H9 (cell line): Measurements from ENCODE around the gene PFKL. TPM values are rescaled to one million over a fixed set of nuclear protein-coding genes. Genes with fewer than 3 reads are reported as not detected.

Source experiments
- DNase-seq: peaks from one replicate; pipeline ENCODE4 v3.0.0-alpha.2; 2017
- H2AFZ ChIP-seq: one replicate; pipeline ENCODE4 v1.6.1; 2013; ENCODE audit warnings: mild to moderate bottlenecking, low read length, control low read depth, moderate library complexity
- H2AK5ac ChIP-seq: 2 replicates; pipeline ENCODE4 v1.6.1; 2013; ENCODE audit warnings: low read length, control low read depth, mixed read lengths; ENCODE audit not compliant: insufficient read length
- H2BK120ac ChIP-seq: one replicate; pipeline ENCODE4 v1.6.1; 2013; ENCODE audit warnings: low read depth, mild to moderate bottlenecking, low read length, control low read depth, inconsistent platforms; ENCODE audit not compliant: poor library complexity, severe bottlenecking
- H2BK12ac ChIP-seq: 2 replicates; pipeline ENCODE4 v1.6.1; 2013; ENCODE audit warnings: low read length, control low read depth, mixed read lengths, low read depth; ENCODE audit not compliant: insufficient read length
- H2BK15ac ChIP-seq: 2 replicates; pipeline ENCODE4 v1.6.1; 2013; ENCODE audit warnings: low read depth, low read length, control low read depth
- H2BK20ac ChIP-seq: one replicate; pipeline ENCODE4 v1.6.1; 2013; ENCODE audit warnings: low read depth, mild to moderate bottlenecking, low read length, control low read depth, inconsistent platforms; ENCODE audit not compliant: poor library complexity, severe bottlenecking
- H2BK5ac ChIP-seq: 2 replicates; pipeline ENCODE4 v1.6.1; 2013; ENCODE audit warnings: low read length, control low read depth, mixed read lengths; ENCODE audit not compliant: insufficient read length
- H3K14ac ChIP-seq: 2 replicates; pipeline ENCODE4 v1.6.1; 2013; ENCODE audit warnings: low read length, control low read depth; ENCODE audit not compliant: insufficient read depth
- H3K18ac ChIP-seq: 2 replicates; pipeline ENCODE4 v1.6.1; 2013; ENCODE audit warnings: low read depth, mild to moderate bottlenecking, mixed read lengths, low read length, control low read depth; ENCODE audit not compliant: insufficient read length
- H3K23ac ChIP-seq: 2 replicates; pipeline ENCODE4 v1.6.1; 2013; ENCODE audit warnings: low read length, control low read depth, mixed read lengths, low read depth; ENCODE audit not compliant: insufficient read length
- H3K23me2 ChIP-seq: 2 replicates; pipeline ENCODE4 v1.6.1; 2013; ENCODE audit warnings: low read depth, mild to moderate bottlenecking, mixed read lengths, low read length, control low read depth; ENCODE audit not compliant: insufficient read length, poor library complexity, severe bottlenecking
- H3K27ac ChIP-seq: 2 replicates; pipeline ENCODE4 v1.5.1; 2013; ENCODE audit warnings: low read length, control low read depth, mixed read lengths, low read depth; ENCODE audit not compliant: insufficient read length
- H3K27me3 ChIP-seq: 2 replicates; pipeline ENCODE4 v1.6.1; 2013; ENCODE audit warnings: low read length, control low read depth, inconsistent platforms; ENCODE audit not compliant: insufficient read depth
- H3K4ac ChIP-seq: 2 replicates; pipeline ENCODE4 v1.6.1; 2013; ENCODE audit warnings: low read depth, mild to moderate bottlenecking, control low read depth, inconsistent platforms, low read length, moderate library complexity
- H3K4me1 ChIP-seq: 2 replicates; pipeline ENCODE4 v1.6.1; 2013; ENCODE audit warnings: low read length, control low read depth, inconsistent platforms; ENCODE audit not compliant: insufficient read depth
- H3K4me2 ChIP-seq: 2 replicates; pipeline ENCODE4 v1.6.1; 2013; ENCODE audit warnings: low read length, control low read depth, mixed read lengths; ENCODE audit not compliant: insufficient read length, insufficient read depth
- H3K56ac ChIP-seq: 2 replicates; pipeline ENCODE4 v1.6.1; 2013; ENCODE audit warnings: low read depth, mild to moderate bottlenecking, mixed read lengths, low read length, control low read depth; ENCODE audit not compliant: insufficient read length
- H3K79me1 ChIP-seq: 2 replicates; pipeline ENCODE4 v1.6.1; 2013; ENCODE audit warnings: low read depth, mild to moderate bottlenecking, moderate library complexity, low read length, control low read depth, inconsistent platforms; ENCODE audit not compliant: insufficient read depth, poor library complexity, severe bottlenecking
- H3K79me2 ChIP-seq: 2 replicates; pipeline ENCODE4 v1.6.1; 2013; ENCODE audit warnings: low read length, control low read depth, inconsistent platforms; ENCODE audit not compliant: insufficient read depth
- H3K9ac ChIP-seq: 2 replicates; pipeline ENCODE4 v1.6.1; 2013; ENCODE audit warnings: low read length, control low read depth, mixed read lengths; ENCODE audit not compliant: insufficient read length; ENCODE audit errors: extremely low read depth
- H3K9me3 ChIP-seq: one replicate; pipeline ENCODE4 v1.6.1; 2013; ENCODE audit warnings: low read depth, low read length, inconsistent platforms; ENCODE audit not compliant: control insufficient read depth
- H3T11ph ChIP-seq: one replicate; pipeline ENCODE4 v1.6.1; 2013; ENCODE audit warnings: mild to moderate bottlenecking, low read length, control low read depth, inconsistent platforms
- H4K20me1 ChIP-seq: one replicate; pipeline ENCODE4 v1.6.1; 2013; ENCODE audit not compliant: control insufficient read depth, insufficient read length, insufficient read depth
- H4K5ac ChIP-seq: 2 replicates; pipeline ENCODE4 v1.6.1; 2013; ENCODE audit warnings: low read depth, mild to moderate bottlenecking, mixed read lengths, low read length, control low read depth; ENCODE audit not compliant: insufficient read length
- H4K8ac ChIP-seq: replicated peaks from 2 replicates; pipeline ENCODE4 v1.6.1; 2013; ENCODE audit warnings: low read length, control low read depth, mixed read lengths, low read depth; ENCODE audit not compliant: insufficient read length
- H4K91ac ChIP-seq: 2 replicates; pipeline ENCODE4 v1.6.1; 2013; ENCODE audit warnings: low read depth, mild to moderate bottlenecking, moderate library complexity, mixed read lengths, low read length, control low read depth; ENCODE audit not compliant: insufficient read length
- H3K27ac Mint-ChIP-seq, 3 experiments: 2 replicates in 2 of 3; 3 replicates in 1 of 3; pipeline ENCODE4 v1.8.0; 2020 to 2021; ENCODE audit warnings: mixed read lengths in 3 of 3, mild to moderate bottlenecking in 1 of 3, moderate library complexity in 1 of 3
- H3K27me3 Mint-ChIP-seq: 2 replicates; pipeline ENCODE4 v1.8.0; 2021; ENCODE audit warnings: low read depth, mild to moderate bottlenecking, moderate library complexity, mixed read lengths
- H3K36me3 Mint-ChIP-seq, 3 experiments: 2 replicates in 2 of 3; 3 replicates in 1 of 3; pipeline ENCODE4 v1.8.0; 2020 to 2021; ENCODE audit warnings: low read depth in 3 of 3, mixed read lengths in 3 of 3; ENCODE audit not compliant: insufficient read depth in 1 of 3
- H3K4me1 Mint-ChIP-seq, 2 experiments: 2 replicates each; pipeline ENCODE4 v1.8.0; 2020; ENCODE audit warnings: mixed read lengths in 2 of 2
- H3K4me3 Mint-ChIP-seq, 2 experiments: 2 replicates in 1 of 2; 3 replicates in 1 of 2; pipeline ENCODE4 v1.8.0; 2020 to 2021; ENCODE audit warnings: mild to moderate bottlenecking in 2 of 2, mixed read lengths in 2 of 2, moderate library complexity in 1 of 2
- H3K9me3 Mint-ChIP-seq, 2 experiments: 2 replicates in 1 of 2; 3 replicates in 1 of 2; pipeline ENCODE4 v1.8.0; 2020; ENCODE audit warnings: mild to moderate bottlenecking in 2 of 2, mixed read lengths in 2 of 2, moderate library complexity in 1 of 2
- CTCF ChIP-seq: fragments of 200-600 bp; sonication (generic); conservative IDR thresholded peaks from 3 replicates; pipeline ENCODE4 v1.8.0; 2021; ENCODE audit warnings: antibody characterized with exemption, mild to moderate bottlenecking
- WGBS: extraction: QIAGEN DNeasy Blood & Tissue Kit; methylation state at CpG from one replicate; pipeline ENCODE4 v1.1.7; 2013; ENCODE audit warnings: missing lambda C conversion rate, low lambda C conversion rate, mixed read lengths; ENCODE audit not compliant: insufficient read length; ENCODE audit errors: extremely low coverage; 5-methylcytosine and 5-hydroxymethylcytosine counted together
- total RNA-seq: library from RNA; stranded (reverse); gene quantifications from 2 replicates; pipeline ENCODE4 v1.2.1, GENCODE V29; 2021

The PFKL gene
- total RNA-seq, 1 experiment from 2014 or later, result 107 TPM

GRCh38 chr21:44376606-44377005 is 76.8 kb downstream of the PFKL start:
- Histone ChIP-seq H4K91ac (no peak overlapping the region), H3K56ac (no peak overlapping the region), H2AFZ (no peak overlapping the region), H3K23ac (no peak overlapping the region), H3K18ac (no peak overlapping the region), H3K4me1 (no peaks in the 10 kb centered on the region), H3K79me2 (no peaks in the 10 kb centered on the region), H2AK5ac (no peak overlapping the region), H3K9ac (no peak overlapping the region), H4K8ac (no peak overlapping the region), H2BK15ac (no peak overlapping the region), H3K27me3 (no peaks in the 10 kb centered on the region), H3K27ac (no peak overlapping the region), H2BK12ac (no peak overlapping the region), H4K20me1 (no peaks in the 10 kb centered on the region), H3K79me1 (no peaks in the 10 kb centered on the region), H3K23me2 (no peaks in the 10 kb centered on the region), H3K9me3 (no peaks in the 10 kb centered on the region), H4K5ac (no peak overlapping the region), H2BK120ac (no peak overlapping the region), H3K4me2 (no peak overlapping the region), H3T11ph (no peak overlapping the region), H3K4ac (no peak overlapping the region), H3K14ac (no peak overlapping the region), H2BK20ac (no peak overlapping the region), H2BK5ac (no peak overlapping the region)
- peaks cover 0 to 9% (median 4%) of the 10 kb centered on the region in 3 experiments; a peak in 4 of 7 replicates for H3K36me3 Mint-ChIP-seq
- H3K9me3 Mint-ChIP-seq, result peaks cover 24 to 26% of the 10 kb centered on the region in 2 experiments
- DNase-seq, result no peak
- H3K4me1 Mint-ChIP-seq, result peaks cover 19 to 22% of the 10 kb centered on the region in 2 experiments
- no peak overlapping the region for H3K4me3 Mint-ChIP-seq
- no CpG with 5 or more reads among the region's 9 CpGs for WGBS
- peaks cover 38% of the 10 kb centered on the region for H3K27me3 Mint-ChIP-seq
- H3K27ac Mint-ChIP-seq, result no peak overlapping the region
- TF ChIP-seq CTCF, result no peak

Other genes with a start within 250 kb of the PFKL start
- gene PWP2, start 192.7 kb upstream of the PFKL start, total RNA-seq, result 6.0 and 6.3 TPM in 2 replicates
- 13.2 and 14.1 TPM in 2 replicates for gene GATD3, start 166.4 kb upstream of the PFKL start, total RNA-seq
- gene ICOSLG, start 59.1 kb upstream of the PFKL start, total RNA-seq, result 6.6 and 6.8 TPM in 2 replicates
- gene DNMT3L, start 38.2 kb upstream of the PFKL start, total RNA-seq, result 0.70 and 0.77 TPM in 2 replicates
- gene AIRE, start 14.2 kb upstream of the PFKL start, total RNA-seq, result 0.17 and 0.39 TPM in 2 replicates
- gene CFAP410, start 39.3 kb downstream of the PFKL start, total RNA-seq, result 16.9 and 17.0 TPM in 2 replicates
- gene TRPM2, start 53.6 kb downstream of the PFKL start, total RNA-seq, result 0.11 and 0.68 TPM in 2 replicates
- 2.6 and 3.1 TPM in 2 replicates for gene LRRC3, start 155.5 kb downstream of the PFKL start, total RNA-seq
- gene KRTAP10-1, start 240.1 kb downstream of the PFKL start, total RNA-seq, result not detected in 2 replicates